CD8-positive, alpha-beta memory T cell (primary cell): ENCODE measurements around the gene SEMG2. TPM values are rescaled to one million over a fixed set of nuclear protein-coding genes. Genes with fewer than 3 reads are reported as not detected.

Experiments
- polyA plus RNA-seq: library from polyadenylated mRNA; unstranded; fragments of 300-500 nt; fragmentation: Illumina TruSeq; gene quantifications from one replicate; pipeline ENCODE4 v1.2.3, GENCODE V29; 2021
- total RNA-seq, 2 experiments: library from RNA; stranded (reverse); gene quantifications; one replicate each; pipeline ENCODE4 v1.2.3, GENCODE V29; 2021

SEMG2 gene
- total and polyA plus RNA-seq, 3 experiments from 2014 or later = not detected

Other genes starting within 250 kb of the SEMG2 start
- gene KCNS1, start 120.2 kb upstream of the SEMG2 start, total RNA-seq = under 1 TPM; 0.16 to 0.28 TPM
- gene KCNS1, start 120.2 kb upstream of the SEMG2 start, polyA plus RNA-seq = not detected
- not detected for gene WFDC5, start 106.2 kb upstream of the SEMG2 start, total RNA-seq
- not detected for gene WFDC5, start 106.2 kb upstream of the SEMG2 start, polyA plus RNA-seq
- not detected for gene WFDC12, start 96.9 kb upstream of the SEMG2 start, total RNA-seq
- not detected for gene WFDC12, start 96.9 kb upstream of the SEMG2 start, polyA plus RNA-seq
- under 1 TPM in 1 of 2 experiments, not detected in 1; 0.42 TPM for gene PI3, start 46.5 kb upstream of the SEMG2 start, total RNA-seq
- gene PI3, start 46.5 kb upstream of the SEMG2 start, polyA plus RNA-seq = not detected
- not detected for gene SEMG1, start 14.3 kb upstream of the SEMG2 start, total RNA-seq
- not detected for gene SEMG1, start 14.3 kb upstream of the SEMG2 start, polyA plus RNA-seq
- not detected for gene SLPI, start 33.2 kb downstream of the SEMG2 start, total RNA-seq
- gene SLPI, start 33.2 kb downstream of the SEMG2 start, polyA plus RNA-seq = not detected
- gene RBPJL, start 85.5 kb downstream of the SEMG2 start, total RNA-seq = not detected
- not detected for gene RBPJL, start 85.5 kb downstream of the SEMG2 start, polyA plus RNA-seq
- under 1 TPM in 1 of 2 experiments, not detected in 1; 0.22 TPM for gene MATN4, start 86.9 kb downstream of the SEMG2 start, total RNA-seq
- gene MATN4, start 86.9 kb downstream of the SEMG2 start, polyA plus RNA-seq = not detected
- gene SDC4, start 127.1 kb downstream of the SEMG2 start, total RNA-seq = 10 to 100 TPM; 91.3 to 98.1 TPM
- 1.5 TPM for gene SDC4, start 127.1 kb downstream of the SEMG2 start, polyA plus RNA-seq
- 10 to 100 TPM; 48.3 to 54.0 TPM for gene SYS1, start 141.8 kb downstream of the SEMG2 start, total RNA-seq
- gene SYS1, start 141.8 kb downstream of the SEMG2 start, polyA plus RNA-seq = 40.1 TPM
- not detected for gene TP53TG5, start 157.0 kb downstream of the SEMG2 start, total RNA-seq
- not detected for gene TP53TG5, start 157.0 kb downstream of the SEMG2 start, polyA plus RNA-seq
- 10 to 100 TPM; 11.3 to 12.6 TPM for gene DBNDD2, start 186.9 kb downstream of the SEMG2 start, total RNA-seq
- 15.2 TPM for gene DBNDD2, start 186.9 kb downstream of the SEMG2 start, polyA plus RNA-seq
- gene PIGT, start 194.8 kb downstream of the SEMG2 start, total RNA-seq = 10 to 100 TPM; 76.3 to 76.4 TPM
- 96.4 TPM for gene PIGT, start 194.8 kb downstream of the SEMG2 start, polyA plus RNA-seq
- under 1 TPM in 1 of 2 experiments, not detected in 1; 0.55 TPM for gene WFDC2, start 248.4 kb downstream of the SEMG2 start, total RNA-seq
- not detected for gene WFDC2, start 248.4 kb downstream of the SEMG2 start, polyA plus RNA-seq